ENCODE measurements around the gene UBR4.
"Not testable (repeated sequence)": the region's sequence is repeated elsewhere in the genome, so short reads cannot be mapped to it uniquely, and the experiment has no call there.

Gene UBR4

DNA sequence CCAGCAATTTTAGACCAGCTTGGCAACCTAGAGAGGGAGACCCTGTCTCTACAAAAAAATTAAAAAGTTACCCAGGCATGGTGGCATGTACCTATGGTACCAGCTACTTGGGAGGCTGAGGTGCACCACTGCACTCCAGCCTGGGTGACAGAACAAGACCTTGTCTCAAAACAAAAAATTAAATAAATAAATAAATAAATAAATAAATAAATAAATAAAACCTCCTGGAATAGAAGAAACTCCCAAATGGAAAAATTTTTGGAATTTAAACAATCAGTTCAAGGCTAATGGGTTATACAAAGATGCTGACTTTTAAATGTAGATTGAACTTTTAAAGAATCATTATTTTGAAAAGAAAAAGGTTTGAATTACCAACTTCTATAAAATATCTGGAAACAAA is 22.2 kb downstream of the UBR4 start:
- DNase-seq: no peak

GRCh38 chr1:19186001-19186400 is 24.1 kb downstream of the UBR4 start:
- no peak for DNase-seq

DNA sequence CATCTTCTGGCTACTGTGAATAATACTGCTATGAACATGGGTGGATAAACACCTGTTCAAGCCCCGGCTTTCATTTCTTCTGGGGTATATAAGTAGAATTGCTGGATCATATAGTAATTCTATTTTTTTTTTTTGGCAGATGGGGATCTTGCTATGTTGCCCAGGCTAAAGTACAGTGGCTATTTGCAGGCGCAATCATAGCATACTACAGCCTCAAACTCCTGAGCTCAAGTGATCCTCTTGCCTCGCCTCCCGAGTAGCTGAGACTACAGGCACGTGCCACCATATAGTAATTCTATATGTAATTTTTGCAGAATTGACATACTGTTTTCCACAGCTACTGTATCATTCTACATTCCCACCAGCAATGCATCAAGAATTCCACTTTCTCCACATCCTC is 27.8 kb downstream of the UBR4 start:
- DNase-seq: no peak

- not testable (repeated sequence) for DNase-seq
Measured at GRCh38 chr1:19180265-19180657, 29.8 kb downstream of the UBR4 start.

DNA sequence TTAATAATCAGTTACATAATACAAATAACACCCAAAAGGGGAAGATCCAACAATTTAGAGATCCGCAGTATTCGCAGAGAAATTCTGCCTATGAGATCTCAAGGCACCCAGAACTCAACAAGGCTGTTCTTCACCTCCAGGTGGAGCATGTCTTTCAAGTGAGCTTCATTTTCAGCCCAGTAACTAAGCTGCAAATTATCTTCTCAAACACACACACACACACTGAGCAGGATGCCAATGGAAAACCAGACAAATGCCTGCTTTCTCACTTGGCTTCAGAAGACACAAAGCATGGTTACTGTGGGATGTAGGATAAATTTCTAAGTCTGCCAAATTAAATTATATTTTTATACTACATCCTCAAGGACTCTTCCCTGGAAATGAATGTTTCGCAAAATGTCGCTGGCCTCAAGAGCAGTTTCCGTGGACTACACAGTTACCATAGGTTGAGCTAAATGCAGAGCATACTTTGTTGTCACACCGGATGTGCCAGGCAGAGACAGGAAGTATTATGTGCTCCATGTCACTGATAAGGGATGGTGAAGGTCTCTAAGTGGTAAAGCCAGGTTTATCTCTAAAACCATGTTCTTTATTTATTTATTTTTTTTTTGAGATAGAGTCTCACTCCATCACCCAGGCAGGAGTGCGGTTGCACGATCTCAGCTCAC is 30.3 kb downstream of the UBR4 start:
- no peak for DNase-seq

GRCh38 chr1:19178734-19179398 is 31.2 kb downstream of the UBR4 start:
- DNase-seq: no peak

DNA sequence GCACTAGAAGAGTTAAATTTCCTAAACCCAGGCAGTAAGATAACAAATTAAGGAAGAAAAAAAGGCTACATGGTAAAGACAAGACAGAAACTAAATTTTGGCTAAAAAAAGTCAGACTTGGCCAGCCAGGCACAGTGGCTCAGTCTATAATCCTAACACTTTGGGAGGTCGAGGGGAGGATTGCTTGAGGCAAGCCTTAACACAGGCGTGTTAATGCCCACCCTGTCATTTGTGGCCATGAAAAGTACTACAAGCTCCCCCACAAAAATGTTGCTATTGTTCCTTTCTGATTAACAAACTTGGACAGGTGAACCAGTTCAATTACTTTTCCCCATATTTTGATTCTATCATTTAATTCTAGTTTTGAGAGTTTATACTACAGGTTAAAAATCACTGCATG is 32.3 kb downstream of the UBR4 start:
- DNase-seq: no peak

GRCh38 chr1:19169642-19170041 is 40.4 kb downstream of the UBR4 start:
- no peak for DNase-seq

- no peak for DNase-seq
Measured at GRCh38 chr1:19167140-19167539, 42.9 kb downstream of the UBR4 start.

DNA sequence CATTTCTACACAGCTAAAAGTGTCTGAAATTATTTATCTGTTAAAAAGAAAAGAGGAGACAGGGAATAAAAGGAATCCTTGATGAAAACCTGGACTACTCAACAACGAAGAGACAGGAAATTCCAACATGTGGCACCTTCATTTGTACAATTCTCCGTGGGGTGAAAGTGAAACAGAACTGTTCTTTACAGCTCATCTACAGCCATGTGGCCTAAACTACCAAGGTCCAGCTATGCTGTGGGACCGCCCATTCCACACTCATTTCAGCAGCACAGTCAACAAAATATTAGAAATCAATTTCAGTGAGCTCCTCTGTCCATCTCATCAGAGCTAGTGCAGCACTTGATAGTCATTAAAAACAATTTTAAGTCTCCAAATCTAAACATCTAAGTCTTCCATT is 44.0 kb downstream of the UBR4 start:
- DNase-seq: no peak

DNA sequence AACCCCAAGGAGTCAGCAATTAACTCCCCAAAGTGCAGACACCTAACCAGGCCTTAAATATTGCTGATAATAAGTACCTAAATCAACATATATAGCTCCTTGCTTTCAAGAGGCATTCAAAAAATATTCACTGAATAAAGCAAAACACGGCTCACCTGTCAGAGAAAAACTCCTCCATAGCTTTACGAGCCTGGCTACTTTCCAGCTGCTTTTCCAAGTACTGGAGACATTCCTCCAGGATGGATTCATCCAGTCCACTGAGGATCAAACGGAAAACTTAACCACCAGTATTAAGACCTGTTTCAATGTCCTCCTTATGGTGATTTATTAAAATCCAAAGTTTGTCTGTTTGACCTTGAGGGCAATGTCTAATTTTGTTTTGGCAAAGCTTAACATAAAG is 44.6 kb downstream of the UBR4 start:
- DNase-seq: no peak

DNA sequence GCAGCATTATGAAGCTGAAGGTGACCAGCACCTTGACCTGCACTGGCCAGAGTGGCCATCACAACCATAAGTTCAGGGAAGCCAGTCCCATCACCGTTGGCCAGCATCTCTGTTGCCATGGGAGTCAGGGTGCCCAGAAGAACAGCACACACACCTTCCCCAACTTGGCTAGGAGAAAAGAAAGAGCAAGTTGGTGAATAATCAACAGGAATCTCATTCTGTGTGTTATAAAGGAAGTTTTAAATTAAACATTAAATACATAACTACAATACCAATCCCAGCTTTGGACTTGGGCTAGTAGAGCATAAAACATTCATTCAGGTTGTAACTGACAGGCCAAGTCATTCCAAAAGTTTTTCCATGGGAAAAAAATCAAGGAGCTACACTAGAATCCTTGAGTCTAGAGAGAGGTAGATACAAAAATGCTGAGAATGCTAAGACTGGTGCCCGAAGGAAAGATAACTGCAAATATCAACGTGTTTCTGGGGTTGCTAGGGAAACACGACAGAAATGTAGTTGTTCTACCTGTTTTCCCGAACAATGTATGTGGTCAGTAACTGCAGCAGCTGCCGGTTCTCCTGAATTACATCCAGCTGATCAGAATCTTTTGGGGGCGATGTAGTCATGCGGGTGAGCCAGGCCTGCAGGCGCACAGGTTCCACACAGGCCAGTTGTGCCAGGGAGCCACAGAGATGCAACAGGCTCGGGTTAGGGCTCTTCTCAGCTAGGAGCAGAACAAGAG is 45.6 kb downstream of the UBR4 start:
- DNase-seq: no peak

- DNase-seq: no peak
Measured at GRCh38 chr1:19163261-19163660, 46.8 kb downstream of the UBR4 start.

- DNase-seq: no peak
Measured at GRCh38 chr1:19160831-19161230, 49.2 kb downstream of the UBR4 start.

DNA sequence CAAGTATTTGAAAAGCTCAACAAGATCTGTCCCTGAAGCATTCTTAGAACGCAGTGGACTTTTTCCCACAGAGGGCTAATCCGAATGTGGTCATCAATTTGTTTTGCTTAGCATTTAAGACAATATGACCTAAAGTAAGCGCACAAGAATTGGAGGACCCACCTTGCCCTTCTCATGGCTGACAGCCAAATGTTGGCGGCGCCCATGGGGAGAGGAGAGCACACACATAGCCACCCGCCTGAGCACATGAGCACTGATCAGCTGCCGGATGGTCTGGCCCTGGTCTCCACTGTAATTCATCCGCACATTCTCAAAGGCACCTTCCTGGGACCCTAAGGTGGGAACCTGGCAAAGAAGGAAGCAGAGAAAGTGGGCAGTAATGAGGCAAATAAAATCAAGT is 52.4 kb downstream of the UBR4 start:
- no peak for DNase-seq

- no peak for DNase-seq
Measured at GRCh38 chr1:19156676-19157075, 53.4 kb downstream of the UBR4 start.

- DNase-seq: no peak
Measured at GRCh38 chr1:19154876-19155275, 55.2 kb downstream of the UBR4 start.

GRCh38 chr1:19153169-19153568 is 56.9 kb downstream of the UBR4 start:
- DNase-seq: no peak

- no peak for DNase-seq
Measured at GRCh38 chr1:19151537-19151936, 58.5 kb downstream of the UBR4 start.

DNA sequence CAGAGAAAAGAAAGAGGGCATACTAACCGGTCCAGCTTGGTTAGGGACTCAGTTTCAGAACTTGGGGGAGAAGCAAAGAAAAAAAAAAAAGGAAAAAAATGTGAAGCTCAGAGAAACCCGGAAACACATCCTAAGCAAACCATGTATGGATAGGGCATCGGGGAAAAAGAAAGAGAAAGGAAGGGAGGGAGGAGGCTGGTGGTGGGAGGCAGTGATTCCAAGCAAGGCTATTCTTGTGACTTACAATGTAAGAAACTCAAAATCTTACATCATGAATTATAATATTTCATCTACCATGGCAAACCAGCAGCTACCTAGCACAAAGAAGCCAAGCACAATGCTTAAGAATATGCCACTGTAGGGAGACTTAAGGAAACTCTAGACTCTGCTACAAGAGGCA is 60.3 kb downstream of the UBR4 start:
- DNase-seq: no peak

- DNase-seq: no peak
Measured at GRCh38 chr1:19140465-19140864, 69.6 kb downstream of the UBR4 start.

GRCh38 chr1:19139711-19140110 is 70.4 kb downstream of the UBR4 start:
- no peak for DNase-seq

DNA sequence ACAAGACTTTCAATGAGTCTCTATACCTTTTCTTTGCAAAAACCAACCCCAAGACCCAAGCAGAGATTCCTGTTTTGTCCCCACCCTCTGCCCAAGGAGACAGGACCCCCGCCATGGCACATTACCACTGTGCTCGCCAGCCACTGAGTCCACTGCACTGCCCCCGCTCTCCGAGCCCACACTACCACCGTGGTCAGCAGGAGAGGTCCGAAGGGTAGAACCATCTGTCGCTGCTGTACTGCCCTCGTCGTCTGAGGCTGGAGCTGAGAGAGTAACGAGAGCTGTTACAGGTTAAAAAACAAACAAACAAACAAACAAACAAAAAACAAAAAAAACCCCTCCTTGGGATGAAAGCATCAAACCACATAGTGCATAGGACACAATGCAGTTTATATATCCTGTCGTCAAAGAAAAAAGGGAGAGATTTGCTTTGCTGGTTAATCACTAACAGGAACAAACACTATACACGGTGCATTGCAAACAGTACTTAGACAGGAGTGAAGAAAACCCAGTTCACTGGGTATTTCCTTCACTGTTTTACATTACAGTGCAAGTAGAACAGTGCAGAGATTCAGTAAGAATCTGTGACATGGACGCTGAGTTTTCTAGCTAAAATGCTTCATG is 71.0 kb downstream of the UBR4 start:
- no peak for DNase-seq

GRCh38 chr1:19138331-19138730 is 71.7 kb downstream of the UBR4 start:
- DNase-seq: no peak
